Stomach smooth muscle (tissue), 2 donors: Measurements from ENCODE around the gene C13orf46.
A peak's percentile ranks its signal among the peaks of the same experiment; 100 is the strongest.

ENCODE experiments used
- H3K27ac ChIP-seq: one replicate; pipeline ENCODE4 v1.7.0; 2013; ENCODE audit warnings: mild to moderate bottlenecking, low read length, inconsistent platforms
- H3K27me3 ChIP-seq, 2 donors: one replicate each; pipeline ENCODE4 v1.7.0; 2013; ENCODE audit warnings: low read length in 2 of 2; ENCODE audit not compliant: insufficient read depth in 2 of 2, control insufficient read depth in 1 of 2
- H3K36me3 ChIP-seq, 2 donors: one replicate each; pipeline ENCODE4 v1.7.0; 2013; ENCODE audit warnings: low read length in 2 of 2; ENCODE audit not compliant: control insufficient read depth in 2 of 2, insufficient read depth in 2 of 2
- H3K4me1 ChIP-seq: one replicate; pipeline ENCODE4 v1.7.0; 2013; ENCODE audit warnings: low read length; ENCODE audit not compliant: control insufficient read depth, insufficient read depth
- H3K4me3 ChIP-seq, 2 donors: one replicate each; pipeline ENCODE4 v1.7.0; 2013; ENCODE audit warnings: low read length in 2 of 2
- H3K9ac ChIP-seq, 2 donors: one replicate each; pipeline ENCODE4 v1.7.0; 2013; ENCODE audit warnings: low read length in 2 of 2, mild to moderate bottlenecking in 1 of 2
- H3K9me3 ChIP-seq, 2 donors: one replicate each; pipeline ENCODE4 v1.7.0; 2013; ENCODE audit warnings: low read length in 2 of 2; ENCODE audit not compliant: control insufficient read depth in 2 of 2
- donor health status: healthy.
- donor health status: Pancreatic carcinoma.

Gene C13orf46

DNA sequence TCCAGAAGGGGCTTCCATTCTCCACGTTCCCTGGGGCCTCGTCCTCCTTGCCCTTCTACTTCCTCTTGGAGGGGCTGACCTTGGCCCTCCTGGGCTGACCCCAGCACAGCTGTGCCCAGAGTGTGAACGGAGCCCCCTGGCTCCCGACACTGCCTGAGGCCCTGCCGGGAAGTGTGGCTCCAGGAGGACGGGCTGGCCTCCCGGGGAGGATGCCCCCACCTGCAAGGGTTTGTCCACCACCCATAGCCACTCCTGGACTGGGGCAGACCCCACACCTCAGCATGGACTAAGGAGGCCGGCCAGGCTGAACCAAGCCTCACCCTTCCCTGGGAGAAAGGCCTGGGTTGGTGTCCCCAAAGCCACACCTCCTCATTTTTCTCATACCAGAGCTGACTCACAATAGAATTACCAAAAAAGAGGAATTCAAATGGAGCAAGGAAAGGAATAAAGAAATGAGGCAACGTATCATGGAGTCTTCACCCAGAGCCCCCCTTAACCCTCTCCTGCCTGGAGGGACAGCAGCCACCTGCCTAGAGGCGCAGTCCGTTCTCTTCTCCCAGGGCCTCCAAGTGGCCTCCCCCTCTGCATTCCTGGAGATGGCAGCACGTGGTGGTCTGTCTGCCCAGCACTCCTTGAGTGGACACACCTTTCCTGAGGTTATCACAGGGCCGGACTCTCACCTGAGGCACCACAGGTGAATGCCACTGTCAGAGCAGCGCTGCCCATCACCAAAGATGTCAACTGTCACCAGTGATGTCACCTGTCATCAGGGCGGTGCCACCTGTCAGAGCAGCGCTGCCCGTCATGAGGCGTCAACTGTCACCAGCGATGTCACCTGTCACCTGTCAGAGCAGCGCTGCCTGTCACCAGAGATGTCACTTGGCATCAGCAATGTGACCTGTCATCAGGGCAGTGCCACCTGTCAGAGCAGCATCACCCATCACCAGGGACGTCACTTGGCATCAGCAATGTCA is 3.1 kb upstream of the C13orf46 start:
- Histone ChIP-seq H3K4me1 (peaks cover 9% of the 10 kb centered on the region), H3K4me3 (no peak overlapping the region), H3K9me3 (no peaks in the 10 kb centered on the region), H3K27ac (no peak overlapping the region), H3K27me3 (no peaks in the 10 kb centered on the region), H3K36me3 (peaks cover 33 to 35% of the 10 kb centered on the region in 2 donors), H3K9ac (no peak overlapping the region)

DNA sequence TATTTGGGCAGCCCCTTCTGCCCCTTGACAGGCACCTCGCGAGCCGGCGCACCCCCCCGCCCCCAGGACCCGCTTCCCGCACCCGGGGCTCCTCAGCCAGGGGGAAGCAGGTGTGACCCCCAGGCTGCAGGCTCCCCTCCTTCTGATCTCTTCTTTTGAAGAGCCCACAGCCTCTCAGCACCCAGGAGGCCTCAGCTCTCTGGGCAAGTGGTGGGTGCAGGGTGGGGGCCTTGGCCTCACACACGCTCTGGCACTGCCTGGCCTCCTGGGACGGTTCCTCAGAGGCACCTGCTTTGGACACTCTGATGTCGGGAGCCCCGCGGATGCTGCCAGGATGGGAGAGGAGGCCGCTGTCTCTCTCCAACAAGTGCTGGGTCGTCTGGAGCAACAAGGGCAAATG is 1.5 kb upstream of the C13orf46 start:
- peaks cover 25 to 28% of the 10 kb centered on the region in 2 donors for H3K36me3 ChIP-seq
- no peaks in the 10 kb centered on the region for H3K9me3 ChIP-seq
- no peak overlapping the region for H3K9ac ChIP-seq
- peaks cover 25% of the 10 kb centered on the region for H3K4me1 ChIP-seq
- no peaks in the 10 kb centered on the region for H3K27me3 ChIP-seq
- no peak overlapping the region for H3K27ac ChIP-seq
- no peak overlapping the region for H3K4me3 ChIP-seq

DNA sequence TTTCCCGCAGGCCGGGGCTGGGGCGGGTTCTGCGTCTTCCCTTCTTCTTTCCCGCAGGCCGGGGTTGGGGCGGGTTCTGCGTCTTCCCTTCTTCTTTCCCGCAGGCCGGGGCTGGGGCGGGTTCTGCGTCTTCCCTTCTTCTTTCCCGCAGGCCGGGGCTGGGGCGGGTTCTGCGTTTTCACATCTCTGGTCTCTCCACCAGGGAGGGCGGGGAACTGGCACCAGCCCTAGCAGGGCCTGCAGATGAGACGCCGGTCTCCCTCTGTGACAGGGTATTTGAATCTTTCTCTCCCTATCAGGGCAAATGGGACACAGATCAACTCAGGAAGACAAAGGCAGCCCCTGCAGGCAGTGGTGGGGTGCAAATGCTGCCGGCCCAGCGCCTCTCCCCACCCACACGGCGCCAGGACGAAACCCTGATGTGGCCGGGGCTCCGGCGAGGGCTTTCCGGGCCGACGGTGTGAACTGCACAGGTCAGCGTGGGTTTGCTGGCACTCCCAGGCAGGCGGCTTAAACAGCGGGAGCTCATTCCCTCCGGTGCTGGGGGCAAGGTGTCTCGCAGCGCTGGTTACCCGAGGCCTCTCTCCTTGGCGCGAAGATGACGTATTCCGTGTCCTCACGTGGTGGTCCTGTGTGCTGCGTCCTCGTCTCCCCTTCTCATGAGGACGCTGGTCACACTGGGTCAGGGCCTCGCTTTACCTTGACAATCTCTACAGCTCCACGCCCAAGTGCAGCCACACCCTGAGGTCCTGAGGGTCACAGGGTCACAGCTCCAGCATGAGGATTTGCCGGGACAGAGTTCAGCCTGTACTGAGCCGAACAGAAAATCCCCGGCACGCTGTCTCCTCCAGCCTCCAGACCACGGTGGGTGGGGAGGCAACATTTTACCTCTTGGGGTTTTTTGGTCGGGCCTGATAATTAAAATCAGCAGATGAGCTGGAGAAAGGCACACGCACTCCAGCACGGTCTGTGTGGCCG is 717 bp upstream of the C13orf46 start:
- Histone ChIP-seq H3K27me3 (no peaks in the 10 kb centered on the region), H3K4me3 (no peak overlapping the region), H3K36me3 (peaks cover 17 to 20% of the 10 kb centered on the region in 2 donors), H3K9ac (no peak overlapping the region), H3K4me1 (peaks cover 28% of the 10 kb centered on the region), H3K27ac (no peak overlapping the region), H3K9me3 (no peaks in the 10 kb centered on the region)

DNA sequence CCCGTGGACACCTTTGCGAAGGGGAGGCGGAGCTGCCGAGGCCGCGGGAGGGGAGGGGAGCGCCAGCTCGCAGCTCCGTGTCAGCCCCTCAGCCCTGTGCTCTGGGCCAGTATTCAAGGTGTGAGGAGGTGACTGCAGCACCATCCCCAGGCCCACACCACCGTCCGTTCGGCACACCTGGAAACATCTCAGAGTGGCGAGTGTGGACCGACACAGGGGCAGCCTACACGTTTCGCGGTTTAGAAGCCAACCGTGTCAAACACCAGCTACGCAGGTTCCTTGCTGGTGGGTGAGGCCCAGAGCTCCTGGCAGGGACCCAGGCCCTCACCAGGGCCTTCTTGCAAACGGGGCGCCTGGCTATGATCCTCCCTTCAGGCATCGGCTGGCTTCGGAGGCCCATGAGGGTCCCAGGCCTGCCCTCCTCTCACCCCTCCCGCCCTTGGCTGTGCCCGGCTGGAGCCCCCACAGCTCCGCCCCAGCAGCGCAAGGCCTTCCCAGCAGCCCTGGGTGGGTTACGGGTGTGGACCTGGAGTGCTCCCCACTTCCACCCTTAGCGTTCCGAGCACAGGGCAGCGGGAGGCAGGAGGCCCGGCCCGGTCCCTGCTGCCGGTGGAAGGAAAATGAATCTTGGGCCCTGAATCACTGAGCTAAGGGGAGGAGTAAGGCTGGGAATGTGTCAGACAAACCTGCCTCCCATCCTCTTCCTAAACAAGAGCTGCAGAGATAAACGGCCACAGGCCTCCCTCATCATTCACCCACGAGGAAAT is 1.2 kb downstream of the C13orf46 start:
- Histone ChIP-seq H3K9ac (no peak overlapping the region), H3K27ac (no peak overlapping the region), H3K9me3 (no peaks in the 10 kb centered on the region), H3K4me1 (peaks cover 28% of the 10 kb centered on the region), H3K27me3 (no peaks in the 10 kb centered on the region), H3K4me3 (no peak overlapping the region), H3K36me3 (peaks cover 7 to 9% of the 10 kb centered on the region in 2 donors)

DNA sequence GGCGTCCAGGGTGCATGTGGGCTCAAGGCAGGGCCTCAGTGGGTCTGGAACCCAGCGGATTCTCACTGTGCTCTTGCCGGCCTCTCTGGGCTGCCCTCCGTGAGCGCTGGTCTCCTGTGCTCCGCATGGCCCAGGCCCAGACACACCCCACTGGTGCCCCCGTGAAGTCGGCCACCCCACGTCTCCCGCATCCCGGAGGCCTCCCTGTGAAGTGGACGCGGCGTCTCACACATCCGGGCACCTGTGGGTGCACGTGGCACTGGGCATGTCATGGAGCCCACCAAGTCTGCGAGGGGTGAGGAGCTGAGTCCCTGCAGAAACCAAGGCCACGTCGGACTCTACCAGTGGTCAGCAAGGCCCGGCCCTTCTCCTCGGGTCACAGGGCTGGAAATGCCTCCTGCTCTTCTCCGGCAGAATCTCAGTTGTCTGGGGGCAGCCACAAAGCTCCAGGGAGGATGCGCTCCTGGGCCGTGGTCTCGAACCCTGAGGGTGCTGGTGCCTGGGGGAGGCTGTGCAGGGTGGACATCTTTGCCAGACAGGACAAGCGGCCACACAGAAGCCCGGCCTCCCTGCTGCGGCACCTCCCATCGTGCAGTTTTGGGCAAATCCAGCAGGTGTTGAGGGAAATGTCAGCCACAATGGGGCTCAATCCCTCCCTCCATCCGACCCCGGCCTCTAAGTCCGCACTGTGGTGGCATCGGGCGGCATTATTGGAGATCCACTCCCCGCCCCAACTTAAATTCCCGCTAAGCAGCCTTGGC is 2.2 kb downstream of the C13orf46 start:
- no peaks in the 10 kb centered on the region for H3K27me3 ChIP-seq

DNA sequence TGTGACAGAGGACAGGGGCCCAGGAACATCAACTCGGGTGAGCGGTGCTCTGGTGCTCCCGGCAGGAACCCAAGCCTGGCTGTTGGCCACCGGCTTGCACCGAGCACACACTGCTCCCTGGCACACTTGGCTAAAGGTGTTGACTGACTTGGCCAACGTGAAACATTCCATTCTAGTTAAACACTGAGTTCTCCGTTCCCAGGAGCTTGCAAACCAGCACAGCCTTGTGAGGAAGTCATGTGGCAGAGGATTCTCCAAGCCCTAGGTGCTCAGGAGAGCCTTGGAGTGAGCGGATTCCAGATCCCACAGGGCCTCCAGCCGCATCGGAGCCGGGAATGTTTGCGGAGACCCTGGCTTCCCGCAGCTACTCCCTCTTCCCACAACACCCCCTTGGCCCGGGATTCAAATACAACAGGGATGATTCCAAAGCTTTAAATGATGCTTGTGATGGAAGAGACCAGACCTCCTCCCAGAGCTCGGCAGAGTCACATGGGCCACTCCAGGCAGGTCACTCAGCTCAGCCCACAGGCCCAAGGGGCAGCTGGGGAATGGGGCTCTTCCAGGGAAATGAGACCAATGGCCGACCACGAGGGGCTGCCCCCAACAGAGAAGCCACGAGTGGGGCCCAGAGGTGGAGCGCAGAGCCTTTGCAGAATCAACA is 2.9 kb downstream of the C13orf46 start:
- Histone ChIP-seq H3K4me1 (peaks cover 19% of the 10 kb centered on the region), H3K27me3 (no peaks in the 10 kb centered on the region), H3K27ac (peak overlapping the region; percentile 76), H3K9ac (peak overlapping the region in 1 of 2 donors; percentile 50), H3K36me3 (peaks cover 4 to 7% of the 10 kb centered on the region in 2 donors), H3K9me3 (no peaks in the 10 kb centered on the region), H3K4me3 (peak overlapping the region in 1 of 2 donors; percentile 44)

More for the DNA sequence above, 2.2 kb downstream of the C13orf46 start:
- peaks cover 20% of the 10 kb centered on the region for H3K4me1 ChIP-seq
- peaks cover 4 to 7% of the 10 kb centered on the region in 2 donors for H3K36me3 ChIP-seq
- peak overlapping the region; percentile 76 for H3K27ac ChIP-seq
- H3K9ac ChIP-seq: peak overlapping the region in 1 of 2 donors; percentile 50
- H3K9me3 ChIP-seq: no peaks in the 10 kb centered on the region
- H3K4me3 ChIP-seq: no peak overlapping the region

DNA sequence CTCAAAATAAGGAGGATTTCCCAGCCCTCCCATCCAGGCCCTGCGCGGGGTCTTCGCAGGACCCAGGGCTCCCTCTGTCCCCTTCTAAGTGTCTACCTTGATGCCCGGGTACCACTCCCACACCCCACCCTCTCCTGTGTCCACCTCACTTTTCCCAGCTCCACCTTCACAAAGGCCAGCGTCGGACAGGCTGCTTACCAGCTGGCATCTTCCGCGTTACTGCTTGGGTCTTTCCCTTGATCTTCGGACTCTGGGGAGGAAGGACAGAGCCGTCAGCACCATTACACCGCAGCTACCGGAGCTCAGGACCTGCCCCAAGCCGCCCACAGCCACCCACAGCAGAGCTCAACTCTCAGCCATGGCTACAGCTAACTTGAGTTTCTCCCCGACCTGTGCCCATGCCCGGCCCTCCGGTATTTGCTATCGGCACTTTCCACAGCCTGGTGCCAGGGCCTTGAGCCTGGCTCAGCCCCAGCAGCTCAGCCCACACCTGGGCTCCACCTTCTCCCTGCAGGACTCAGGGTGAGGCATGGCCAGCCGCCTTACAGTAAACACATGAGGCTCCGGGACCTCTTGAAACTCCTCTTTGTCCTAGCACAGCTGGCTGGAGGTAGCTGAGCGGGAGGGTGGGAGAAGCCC is 3.8 kb downstream of the C13orf46 start:
- no peaks in the 10 kb centered on the region for H3K27me3 ChIP-seq
- H3K9ac ChIP-seq: no peak overlapping the region
- H3K4me3 ChIP-seq: no peak overlapping the region
- no peaks in the 10 kb centered on the region for H3K9me3 ChIP-seq
- peak overlapping the region; percentile 41 for H3K27ac ChIP-seq
- peaks cover 19% of the 10 kb centered on the region for H3K4me1 ChIP-seq
- H3K36me3 ChIP-seq: peaks cover 4 to 5% of the 10 kb centered on the region in 2 donors

DNA sequence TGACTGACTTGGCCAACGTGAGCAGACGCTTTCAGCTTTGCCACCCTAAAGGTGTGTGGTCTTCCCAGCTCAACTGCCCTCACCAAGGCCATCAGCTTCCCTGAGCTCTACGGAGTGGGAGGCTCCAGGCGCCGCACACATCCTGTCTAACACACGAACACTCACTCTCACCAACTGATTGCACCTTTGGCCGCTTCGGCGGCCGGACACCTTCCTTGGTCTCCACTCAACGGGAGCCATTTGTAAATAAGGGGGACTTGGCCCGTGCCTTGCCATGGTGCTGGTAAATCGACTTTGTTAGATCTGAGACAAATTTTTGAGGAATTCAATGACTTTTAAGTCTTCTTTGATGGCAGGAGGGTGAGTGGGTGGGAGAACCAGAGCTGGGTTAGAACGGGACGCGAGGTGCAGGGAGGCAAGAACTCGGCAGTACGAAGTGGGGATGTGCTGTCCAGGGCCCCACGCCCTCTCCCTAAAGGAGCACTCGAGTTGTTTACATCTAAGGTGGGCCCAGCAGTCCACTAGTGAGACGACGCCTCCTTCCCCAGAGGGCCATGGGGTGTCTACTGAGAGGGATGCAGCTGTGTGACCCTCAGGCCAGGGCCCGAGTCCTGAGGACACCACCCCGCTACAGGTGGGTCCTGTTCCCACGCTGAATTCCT is 4.4 kb downstream of the C13orf46 start:
- Histone ChIP-seq H3K9ac (no peak overlapping the region), H3K27ac (no peak overlapping the region), H3K36me3 (peaks cover 0 to under 1% of the 10 kb centered on the region in 2 donors), H3K4me3 (no peak overlapping the region), H3K9me3 (no peaks in the 10 kb centered on the region), H3K4me1 (peaks cover 19% of the 10 kb centered on the region), H3K27me3 (no peaks in the 10 kb centered on the region)
